ENCODE data around the gene AK3.

AK3 gene

GRCh38 chr9:4738866-4739586 is 2.0 kb downstream of the AK3 start:
- no peak for ATAC-seq (ENCODE audit: low read depth)
- H3K27me3 ChIP-seq (ENCODE audit: insufficient read depth, poor library complexity, severe bottlenecking) = no peaks in the 10 kb centered on the region
- peak overlapping the region; percentile 73 for H3K27ac ChIP-seq (ENCODE audit: poor library complexity, severe bottlenecking)
- H3K9me3 ChIP-seq (ENCODE audit: severe bottlenecking) = no peaks in the 10 kb centered on the region
- DNase-seq (ENCODE audit: low spot score) = no peak
- peak overlapping the region; percentile 62 for H3K4me3 ChIP-seq (ENCODE audit: severe bottlenecking)
- no peak for TF ChIP-seq CTCF (IDR thresholded peaks at IDR 0.05; ENCODE audit: poor library complexity, severe bottlenecking)
- peaks cover 24% of the 10 kb centered on the region for H3K4me1 ChIP-seq (ENCODE audit: insufficient read depth, poor library complexity, severe bottlenecking)
- peaks cover 4% of the 10 kb centered on the region; the same call in 1 of the 2 replicates for H3K36me3 ChIP-seq (ENCODE audit: low read depth)

GRCh38 chr9:4734150-4734549 is 6.9 kb downstream of the AK3 start:
- H3K4me1 ChIP-seq (ENCODE audit: insufficient read depth, poor library complexity, severe bottlenecking) = peaks cover 9% of the 10 kb centered on the region
- no peak overlapping the region for H3K27ac ChIP-seq (ENCODE audit: poor library complexity, severe bottlenecking)
- H3K27me3 ChIP-seq (ENCODE audit: insufficient read depth, poor library complexity, severe bottlenecking) = no peaks in the 10 kb centered on the region
- TF ChIP-seq CTCF (IDR thresholded peaks at IDR 0.05; ENCODE audit: poor library complexity, severe bottlenecking) = no peak
- H3K9me3 ChIP-seq (ENCODE audit: severe bottlenecking) = no peaks in the 10 kb centered on the region
- no peak for DNase-seq (ENCODE audit: low spot score)
- H3K36me3 ChIP-seq (ENCODE audit: low read depth) = peaks cover 4% of the 10 kb centered on the region; the same call in 1 of the 2 replicates
- ATAC-seq (ENCODE audit: low read depth) = no peak
- no peak overlapping the region for H3K4me3 ChIP-seq (ENCODE audit: severe bottlenecking)

- Histone ChIP-seq H3K9me3 (ENCODE audit: severe bottlenecking) (no peaks in the 10 kb centered on the region), H3K27me3 (ENCODE audit: insufficient read depth, poor library complexity, severe bottlenecking) (no peaks in the 10 kb centered on the region), H3K36me3 (ENCODE audit: low read depth) (peaks cover 8% of the 10 kb centered on the region; the same call in 1 of the 2 replicates), H3K4me1 (ENCODE audit: insufficient read depth, poor library complexity, severe bottlenecking) (no peaks in the 10 kb centered on the region), H3K27ac (ENCODE audit: poor library complexity, severe bottlenecking) (no peak overlapping the region), H3K4me3 (ENCODE audit: severe bottlenecking) (no peak overlapping the region)
- no peak for ATAC-seq (ENCODE audit: low read depth)
- no peak for DNase-seq (ENCODE audit: low spot score)
- no peak for TF ChIP-seq CTCF (IDR thresholded peaks at IDR 0.05; ENCODE audit: poor library complexity, severe bottlenecking)
Measured at GRCh38 chr9:4732890-4733289, 8.1 kb downstream of the AK3 start.

- H3K4me1 ChIP-seq (ENCODE audit: insufficient read depth, poor library complexity, severe bottlenecking) = no peaks in the 10 kb centered on the region
- DNase-seq (ENCODE audit: low spot score) (no peak), ATAC-seq (ENCODE audit: low read depth) (no peak)
- no peaks in the 10 kb centered on the region for H3K27me3 ChIP-seq (ENCODE audit: insufficient read depth, poor library complexity, severe bottlenecking)
- H3K4me3 ChIP-seq (ENCODE audit: severe bottlenecking) = no peak overlapping the region
- no peak for TF ChIP-seq CTCF (IDR thresholded peaks at IDR 0.05; ENCODE audit: poor library complexity, severe bottlenecking)
- H3K36me3 ChIP-seq (ENCODE audit: low read depth) = peaks cover 23% of the 10 kb centered on the region
- no peaks in the 10 kb centered on the region for H3K9me3 ChIP-seq (ENCODE audit: severe bottlenecking)
- no peak overlapping the region for H3K27ac ChIP-seq (ENCODE audit: poor library complexity, severe bottlenecking)
Measured at GRCh38 chr9:4727593-4727992, 13.4 kb downstream of the AK3 start.

All from RWPE2 (cell line).